ENCODE data around the gene DBNDD1. TPM values are rescaled to one million over a fixed set of nuclear protein-coding genes. Genes with fewer than 3 reads are reported as not detected.

DBNDD1 gene
- polyA plus RNA-seq, 4 donors, result 2.7 to 14.4 (median 12.6) TPM

DNA sequence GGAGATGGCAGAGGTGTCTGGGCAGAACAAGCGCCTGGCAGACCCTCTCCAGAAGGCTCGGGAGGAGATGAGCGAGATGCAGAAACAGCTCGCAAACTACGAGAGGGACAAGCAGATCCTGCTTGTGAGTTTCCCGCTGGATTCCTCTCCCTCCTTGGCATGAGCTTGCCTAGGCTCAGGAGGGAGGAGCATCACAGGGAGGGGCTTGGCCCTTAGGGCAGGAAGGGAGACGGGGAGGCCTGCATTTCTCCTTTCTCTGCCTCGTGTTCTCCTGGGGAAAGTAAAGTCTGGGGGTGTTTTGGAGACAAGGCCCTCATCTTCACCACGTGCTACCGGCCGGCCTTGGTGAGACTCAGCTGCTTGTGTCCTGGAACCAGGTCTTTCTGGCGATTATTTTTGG is 18.0 kb upstream of the DBNDD1 start:
- no peak for DNase-seq (ENCODE audit: low read depth in 4 of 4, low spot score in 3 of 4)

DNA sequence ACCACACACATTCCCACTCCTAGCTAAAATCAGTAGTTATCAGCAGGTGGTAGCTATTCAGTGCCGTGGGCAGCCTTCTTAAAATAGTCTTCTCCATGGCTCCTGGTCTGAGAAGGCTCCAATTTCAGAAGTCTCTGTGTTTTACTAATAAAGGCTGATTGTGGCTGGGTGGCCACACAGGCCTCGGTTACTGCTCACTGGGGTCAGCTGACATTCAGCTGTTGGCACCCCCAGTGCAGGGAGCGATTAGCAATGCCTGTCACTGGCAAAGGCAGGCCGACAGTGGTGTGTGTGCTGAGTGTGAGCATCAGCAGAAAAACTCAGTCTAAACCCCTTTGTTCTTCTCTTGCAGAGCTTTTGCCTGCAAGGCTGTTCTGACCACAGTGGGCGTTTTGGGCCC is 16.6 kb upstream of the DBNDD1 start:
- DNase-seq (ENCODE audit: low read depth in 4 of 4, low spot score in 3 of 4), result no peak

GRCh38 chr16:90034504-90034903 is 15.2 kb upstream of the DBNDD1 start:
- DNase-seq (ENCODE audit: low read depth in 4 of 4, low spot score in 3 of 4), result no peak

DNA sequence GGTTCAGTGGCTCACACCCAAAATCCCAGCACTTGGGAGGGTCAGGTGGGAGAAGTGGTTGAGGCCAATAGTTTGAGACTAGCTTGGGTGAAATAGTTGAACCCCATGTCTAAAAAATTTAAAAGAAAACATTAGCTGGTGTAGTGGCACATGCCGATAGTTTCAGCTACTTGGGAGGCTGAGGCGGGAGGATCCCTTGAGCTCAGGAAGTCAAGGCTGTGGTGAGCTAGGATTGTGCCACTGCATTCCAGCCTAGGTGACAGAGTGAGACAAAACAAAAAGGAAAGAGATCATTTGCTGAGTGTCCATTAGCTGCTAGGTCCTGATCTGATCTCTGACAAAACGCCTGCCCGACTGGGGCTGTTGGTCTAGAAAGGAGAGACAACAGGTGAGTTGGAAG is 14.1 kb upstream of the DBNDD1 start:
- no peak for DNase-seq (ENCODE audit: low read depth in 4 of 4, low spot score in 3 of 4)

DNA sequence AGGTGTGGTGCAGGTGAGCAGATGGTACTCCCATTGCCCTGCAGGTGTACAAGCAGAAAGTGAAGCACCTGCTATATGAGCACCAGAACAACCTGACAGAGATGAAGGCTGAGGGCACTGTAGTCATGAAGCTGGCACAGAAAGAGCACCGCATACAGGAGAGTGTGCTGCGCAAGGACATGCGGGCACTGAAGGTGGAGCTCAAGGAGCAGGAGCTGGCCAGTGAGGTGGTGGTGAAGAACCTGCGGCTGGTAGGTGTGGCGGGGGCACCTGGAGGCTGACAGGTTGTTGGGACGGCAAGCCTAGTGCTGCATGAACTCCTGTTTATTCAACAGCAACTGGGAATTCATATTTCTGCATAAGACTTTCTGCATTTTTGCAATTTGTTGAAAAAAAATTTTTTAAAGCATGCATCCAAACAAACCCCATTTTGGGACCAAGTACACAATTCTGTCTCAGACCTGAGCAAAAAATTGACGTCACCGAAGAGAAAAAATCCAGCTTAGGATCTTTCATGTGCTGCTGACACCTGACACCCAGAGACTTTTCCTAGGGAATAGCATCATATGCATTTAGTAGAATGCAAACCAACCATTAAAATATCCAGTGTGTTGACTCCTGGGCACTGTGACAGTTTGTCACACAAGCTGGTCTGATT is 13.5 kb upstream of the DBNDD1 start:
- no peak for DNase-seq (ENCODE audit: low read depth in 4 of 4, low spot score in 3 of 4)

GRCh38 chr16:90031931-90032673 is 12.8 kb upstream of the DBNDD1 start:
- no peak for DNase-seq (ENCODE audit: low read depth in 4 of 4, low spot score in 3 of 4)

DNA sequence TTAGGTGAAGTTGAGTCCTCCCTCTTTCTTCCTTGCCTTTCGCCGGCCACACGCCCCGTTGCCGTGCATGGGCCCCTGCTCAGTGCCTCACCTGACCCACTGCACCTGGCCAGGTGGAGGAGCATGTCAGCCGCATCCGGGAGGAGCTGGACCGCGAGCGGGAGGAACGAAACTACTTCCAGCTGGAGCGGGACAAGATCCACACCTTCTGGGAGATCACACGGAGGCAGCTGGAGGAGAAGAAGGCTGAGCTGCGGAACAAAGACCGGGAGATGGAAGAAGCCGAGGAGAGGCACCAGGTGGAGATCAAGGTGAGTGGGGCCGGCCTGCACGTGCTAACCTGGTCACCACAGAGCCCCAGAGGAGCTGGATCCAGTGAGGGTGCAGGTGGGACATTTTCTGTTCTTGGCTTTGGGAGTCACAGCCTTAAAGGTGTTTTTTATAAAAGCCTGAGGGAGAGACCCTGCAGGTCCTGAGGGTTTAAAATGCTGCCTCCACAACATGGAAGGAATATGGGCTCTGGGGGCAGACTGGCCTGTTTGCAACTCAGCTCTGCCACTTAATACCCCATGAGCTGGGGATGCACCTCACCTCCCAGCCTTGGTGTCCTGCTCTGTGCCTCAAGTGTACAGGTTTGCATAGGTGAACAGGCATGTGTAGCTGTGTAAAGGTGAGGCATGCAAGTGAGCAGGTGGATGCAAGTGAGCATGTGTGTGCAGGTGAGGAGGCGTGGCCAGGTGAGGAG is 12.1 kb upstream of the DBNDD1 start:
- no peak for DNase-seq (ENCODE audit: low read depth in 4 of 4, low spot score in 3 of 4)

GRCh38 chr16:90028985-90029384 is 9.7 kb upstream of the DBNDD1 start:
- DNase-seq (ENCODE audit: low read depth in 4 of 4, low spot score in 3 of 4), result no peak

DNA sequence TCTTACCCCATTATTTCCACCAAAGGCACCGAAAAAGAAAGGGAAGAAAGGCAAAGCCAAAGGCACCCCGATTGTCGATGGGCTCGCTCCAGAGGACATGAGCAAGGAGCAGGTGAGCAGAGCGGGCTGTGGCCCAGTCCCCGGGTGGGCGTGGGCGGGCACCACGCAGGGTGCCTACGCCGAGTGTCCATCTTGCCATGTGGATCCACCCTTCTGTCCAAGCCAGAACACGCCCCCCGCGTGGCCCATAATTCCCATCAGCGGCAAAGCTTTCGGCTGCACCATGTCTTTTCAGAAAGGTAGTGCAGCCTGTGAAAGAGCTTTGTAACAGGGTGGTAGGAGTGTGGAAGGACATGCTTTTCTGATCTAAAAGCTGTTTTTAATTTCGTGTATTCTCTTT is 8.4 kb upstream of the DBNDD1 start:
- DNase-seq (ENCODE audit: low read depth in 4 of 4, low spot score in 3 of 4), result no peak

DNA sequence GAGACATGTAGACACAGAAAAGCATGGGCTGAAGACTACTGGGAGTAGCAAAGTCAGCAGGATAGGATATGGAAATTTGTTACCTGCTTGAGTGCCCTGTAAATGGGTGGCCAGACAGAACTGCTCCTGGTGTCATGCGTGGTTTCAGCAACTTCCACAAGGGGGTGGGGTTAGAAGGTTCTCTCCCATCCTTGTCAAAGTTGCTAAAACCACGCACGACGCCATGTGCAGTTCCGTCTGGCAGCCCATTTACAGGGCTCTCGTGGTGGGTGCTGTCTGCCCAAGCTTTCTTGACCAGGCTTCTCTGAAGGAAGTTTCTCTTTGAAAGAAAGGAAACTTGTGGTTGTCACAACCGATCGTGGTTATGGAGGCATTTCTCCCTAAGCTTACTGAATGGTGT is 6.9 kb upstream of the DBNDD1 start:
- DNase-seq (ENCODE audit: low read depth in 4 of 4, low spot score in 3 of 4), result no peak

DNA sequence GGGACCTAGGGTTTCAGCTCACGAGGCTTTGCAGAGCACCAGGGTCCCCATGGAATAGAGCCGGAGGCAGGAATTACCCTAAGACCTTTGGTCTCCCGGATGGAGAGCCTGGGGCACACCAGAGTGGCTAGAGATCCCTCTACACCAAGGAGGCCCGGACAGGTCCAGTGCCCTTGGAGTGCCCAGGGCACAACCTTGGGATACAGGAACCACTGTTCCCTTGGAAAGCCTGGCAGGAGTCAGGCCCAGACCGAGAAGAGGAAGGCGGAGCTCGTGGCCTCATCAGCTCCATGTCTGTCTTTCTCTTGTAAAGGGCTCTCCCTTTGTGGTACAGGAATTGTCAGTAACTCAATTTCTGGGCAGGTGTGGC is 3.8 kb upstream of the DBNDD1 start:
- DNase-seq (ENCODE audit: low read depth in 4 of 4, low spot score in 3 of 4), result no peak

DNA sequence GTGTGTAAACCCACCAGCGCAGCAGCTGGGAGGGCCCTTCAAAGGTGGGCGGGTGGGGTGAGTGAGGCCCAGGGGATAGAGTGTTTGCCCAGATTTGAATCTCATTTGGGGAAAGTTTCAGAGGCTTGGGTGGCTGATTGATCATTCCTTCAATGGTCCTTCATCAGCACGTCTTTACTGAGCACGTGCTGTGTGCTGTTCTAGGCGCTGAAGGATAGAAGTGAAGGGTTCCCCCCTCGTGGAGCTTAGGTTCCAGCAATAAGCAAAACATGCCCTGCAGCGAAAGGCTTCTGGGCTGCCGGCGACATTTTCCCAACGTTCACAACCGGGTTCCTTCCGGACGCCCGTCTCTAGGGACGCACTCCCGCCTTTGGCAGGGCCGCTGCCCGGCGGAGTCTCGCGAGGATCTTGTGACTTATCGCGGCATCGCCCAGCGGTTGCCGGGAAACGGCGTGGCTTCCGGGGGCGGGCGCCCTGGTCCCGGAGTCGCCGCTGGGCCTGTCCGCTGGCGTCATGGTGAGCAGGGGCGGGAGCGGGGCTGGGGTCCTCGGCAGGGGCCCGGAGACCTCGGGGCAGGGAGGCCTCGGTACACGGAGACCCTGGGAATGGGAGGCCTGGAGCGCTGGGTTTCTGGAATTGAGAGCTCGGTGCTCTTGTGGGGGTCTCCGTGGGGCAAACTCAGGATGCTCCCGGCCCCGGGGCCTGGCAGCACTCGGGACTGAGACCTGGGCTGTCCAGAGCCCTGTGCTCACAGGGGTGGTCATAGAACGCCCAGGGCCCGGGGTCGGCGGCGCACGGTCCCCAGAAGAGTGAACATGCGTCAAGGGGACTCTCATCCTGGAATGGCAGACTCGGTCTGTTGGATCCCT is 3.2 kb upstream of the DBNDD1 start:
- peak; percentile 80 to 87 (median 82) for DNase-seq (ENCODE audit: low read depth in 4 of 4, low spot score in 3 of 4)

DNA sequence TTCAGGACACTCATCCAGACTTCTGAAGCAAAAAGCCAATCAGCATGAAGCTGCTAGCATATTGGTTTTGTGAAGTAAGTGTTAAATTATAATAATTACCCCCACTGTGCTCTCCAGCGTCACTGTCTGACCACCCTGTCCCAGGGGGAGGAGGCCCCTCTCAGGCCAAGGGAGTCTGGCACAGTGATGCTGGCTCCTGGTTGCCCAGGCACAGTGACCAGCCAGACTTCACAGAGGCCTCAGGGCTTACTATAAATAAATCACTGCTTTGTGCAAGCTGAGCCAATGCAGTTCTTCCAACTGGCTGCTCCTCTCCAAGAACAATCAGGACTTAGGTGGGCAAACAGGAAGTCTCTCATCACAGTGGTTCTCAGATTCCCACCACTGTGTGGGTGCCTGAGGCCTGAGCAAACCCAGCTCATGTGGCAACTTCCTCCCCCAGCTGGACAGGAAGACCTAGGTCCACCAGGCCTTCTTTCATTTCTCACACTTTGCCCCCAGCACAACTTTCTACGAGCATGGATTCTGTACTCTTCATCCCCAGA is 1.7 kb upstream of the DBNDD1 start:
- no peak for DNase-seq (ENCODE audit: low read depth in 4 of 4, low spot score in 3 of 4)

DNA sequence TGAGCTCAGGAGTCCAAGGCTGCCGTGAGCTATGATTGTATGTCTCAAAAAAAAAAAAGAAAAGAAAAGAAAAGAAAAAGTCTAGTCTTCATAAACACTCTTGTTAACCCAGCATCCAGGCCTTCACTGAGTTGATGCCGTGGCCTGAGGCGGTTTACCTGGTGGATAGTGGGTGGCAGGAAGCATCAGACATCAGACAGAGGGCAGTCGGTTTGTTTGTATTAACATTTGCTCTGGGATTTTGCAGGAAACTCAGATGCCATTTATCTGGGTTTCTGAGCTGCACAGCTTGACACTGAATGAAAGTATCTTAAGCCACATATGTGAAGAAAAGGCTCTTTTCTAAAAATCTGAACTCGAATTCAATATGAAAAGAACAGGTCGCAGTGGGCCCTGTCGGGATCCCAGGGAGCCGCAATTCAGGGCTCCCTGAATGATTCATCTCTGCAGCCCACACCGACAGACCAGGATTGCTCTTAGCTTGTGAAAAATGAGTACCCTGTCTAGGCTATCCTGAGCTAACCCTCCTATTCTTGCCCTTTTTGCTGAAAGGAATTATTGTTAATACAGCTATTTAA is 1.1 kb upstream of the DBNDD1 start:
- DNase-seq (ENCODE audit: low read depth in 4 of 4, low spot score in 3 of 4), result no peak

DNA sequence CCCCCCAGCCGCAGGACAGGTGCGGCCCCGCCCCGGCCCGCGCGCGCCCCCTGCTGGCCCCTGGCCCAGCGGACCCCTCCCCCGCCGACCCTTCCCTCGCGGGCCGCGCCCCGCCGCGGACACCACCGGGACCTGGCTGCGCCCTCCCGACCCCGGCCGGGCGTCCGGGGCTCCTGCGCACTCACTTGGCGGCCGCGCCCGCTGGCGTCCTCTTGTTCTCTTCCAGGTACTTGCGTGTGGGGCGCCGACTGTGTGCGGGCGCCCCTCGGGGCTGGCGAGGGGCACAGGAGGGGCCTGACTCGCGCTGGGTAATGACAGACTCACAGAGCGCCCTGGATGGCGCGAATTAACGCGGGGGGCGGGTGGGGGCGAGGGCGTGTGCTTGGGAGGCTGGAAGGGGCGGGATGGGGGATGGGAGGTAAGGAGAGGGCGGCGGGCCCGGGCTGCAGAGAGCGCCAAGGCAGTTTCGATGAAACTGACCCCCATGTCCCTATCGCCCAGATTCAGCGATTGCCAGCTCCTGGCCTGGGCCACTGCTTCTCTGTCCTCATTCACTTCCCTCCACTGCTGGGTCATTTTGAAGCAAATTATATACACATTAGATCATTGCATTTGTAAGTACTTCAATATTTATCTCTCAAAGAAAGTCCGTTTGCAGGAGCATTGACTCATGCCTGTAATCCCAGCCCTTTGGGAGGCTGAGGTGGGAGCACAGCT is 445 bp upstream of the DBNDD1 start:
- no peak for DNase-seq (ENCODE audit: low read depth in 4 of 4, low spot score in 3 of 4)

GRCh38 chr16:90018297-90018651 is 982 bp downstream of the DBNDD1 start:
- no peak for DNase-seq (ENCODE audit: low read depth in 4 of 4, low spot score in 3 of 4)

DNA sequence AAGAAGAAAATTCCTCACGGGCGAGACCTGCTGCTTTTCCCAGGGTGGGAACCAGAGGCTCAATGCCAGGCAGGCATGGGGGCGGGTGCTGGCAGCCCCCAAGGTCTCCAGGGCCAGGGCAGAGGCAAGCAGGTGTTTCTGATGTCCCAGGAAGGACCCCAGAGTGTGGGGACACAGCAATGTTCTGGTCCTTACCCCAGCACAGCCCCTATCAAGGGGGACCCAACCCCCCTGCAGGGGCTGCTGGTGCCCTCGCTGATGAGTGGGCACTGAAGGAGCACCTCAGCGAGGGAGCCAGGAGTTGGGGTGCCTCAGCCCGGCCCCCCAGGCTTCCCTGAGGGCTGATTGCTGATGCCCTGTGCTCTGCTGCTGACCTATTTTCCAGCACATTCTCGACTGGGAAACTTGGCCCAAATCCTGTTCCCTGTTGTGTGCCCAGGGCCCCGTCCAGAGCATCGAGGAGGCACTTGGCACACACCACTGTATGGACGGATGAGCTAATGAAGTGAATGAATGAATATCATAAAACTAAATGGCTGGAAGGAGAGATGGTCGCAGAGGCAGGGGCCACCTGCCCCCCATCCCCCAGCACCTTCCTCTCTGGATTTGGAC is 2.8 kb downstream of the DBNDD1 start:
- no peak for DNase-seq (ENCODE audit: low read depth in 4 of 4, low spot score in 3 of 4)

DNA sequence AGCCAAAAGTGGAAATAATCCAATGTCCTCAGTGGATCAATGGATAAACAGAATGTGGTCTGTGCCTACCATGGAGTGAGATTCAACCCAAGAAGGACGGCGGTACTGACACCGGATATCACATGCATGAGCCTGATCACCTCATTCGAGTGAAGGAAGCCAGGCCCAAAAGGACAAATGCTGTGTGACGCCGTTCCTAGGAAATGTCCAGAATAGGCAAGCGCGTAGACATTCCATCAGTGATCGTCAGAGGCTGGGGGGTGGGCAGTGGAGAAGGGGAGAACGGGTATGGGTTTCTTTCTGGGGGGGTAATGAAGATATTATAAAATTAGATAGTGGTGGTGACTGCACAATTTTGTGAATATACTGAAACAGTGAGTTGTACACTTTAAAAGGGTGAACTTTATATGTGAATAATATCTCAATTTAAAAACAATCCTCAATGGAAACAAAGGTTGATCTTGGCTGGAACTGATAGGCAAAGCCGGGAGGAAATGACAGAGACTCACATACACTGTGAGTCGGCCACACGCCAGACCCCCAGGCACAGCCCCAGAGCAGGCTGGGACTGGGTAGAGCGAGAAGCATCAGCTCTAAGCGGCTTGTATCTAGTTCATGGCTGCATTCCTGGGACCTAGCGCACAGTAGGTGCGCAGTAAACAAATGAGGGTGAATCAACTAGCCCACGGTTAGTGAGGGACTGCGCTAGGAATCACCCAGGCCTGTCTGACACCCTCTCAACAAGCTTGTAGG is 3.5 kb downstream of the DBNDD1 start:
- no peak for DNase-seq (ENCODE audit: low read depth in 4 of 4, low spot score in 3 of 4)

All from left renal pelvis (tissue), 4 donors.